Ectodermal cell (in vitro differentiated cells): Measurements from ENCODE around the gene SFT2D2.
"Not testable (repeated sequence)": the region's sequence is repeated elsewhere in the genome, so short reads cannot be mapped to it uniquely, and the experiment has no call there.

Experiments
- H3K27ac ChIP-seq: 2 replicates; pipeline ENCODE4 v1.7.0; 2013; ENCODE audit warnings: mild to moderate bottlenecking, low read depth, low read length; ENCODE audit not compliant: insufficient read depth, poor library complexity, severe bottlenecking
- H3K27me3 ChIP-seq: 2 replicates; pipeline ENCODE4 v1.7.0; 2013; ENCODE audit warnings: mild to moderate bottlenecking, low read length; ENCODE audit not compliant: insufficient read depth, control insufficient read depth, poor library complexity, severe bottlenecking
- H3K36me3 ChIP-seq: one replicate; pipeline ENCODE4 v1.7.0; 2013; ENCODE audit warnings: low read length; ENCODE audit not compliant: control insufficient read depth, insufficient read depth
- H3K4me1 ChIP-seq: one replicate; pipeline ENCODE4 v1.7.0; 2013; ENCODE audit warnings: low read length; ENCODE audit not compliant: control insufficient read depth, insufficient read depth
- H3K4me3 ChIP-seq: 2 replicates; pipeline ENCODE4 v1.7.0; 2013; ENCODE audit warnings: low read depth, low read length, control low read depth; ENCODE audit not compliant: insufficient read depth
- H3K9me3 ChIP-seq: 2 replicates; pipeline ENCODE4 v1.7.0; 2013; ENCODE audit warnings: mild to moderate bottlenecking, low read length, moderate library complexity; ENCODE audit not compliant: control insufficient read depth
- WGBS, 2 experiments: methylation state at CpG; one replicate each; pipeline ENCODE4 v1.1.7; 2013; ENCODE audit warnings: missing lambda C conversion rate in 2 of 2; 5-methylcytosine and 5-hydroxymethylcytosine counted together

The SFT2D2 gene

GRCh38 chr1:168199056-168199455 is 26.7 kb upstream of the SFT2D2 start:
- H3K4me1 ChIP-seq = no peaks in the 10 kb centered on the region
- no peak overlapping the region for H3K4me3 ChIP-seq
- no peaks in the 10 kb centered on the region for H3K27me3 ChIP-seq
- H3K36me3 ChIP-seq = peaks cover 2% of the 10 kb centered on the region
- H3K27ac ChIP-seq = no peak overlapping the region
- 67 to 100% methylated on average over 2 to 3 of the region's 3 CpGs for WGBS, 2 experiments
- H3K9me3 ChIP-seq = no peaks in the 10 kb centered on the region

DNA sequence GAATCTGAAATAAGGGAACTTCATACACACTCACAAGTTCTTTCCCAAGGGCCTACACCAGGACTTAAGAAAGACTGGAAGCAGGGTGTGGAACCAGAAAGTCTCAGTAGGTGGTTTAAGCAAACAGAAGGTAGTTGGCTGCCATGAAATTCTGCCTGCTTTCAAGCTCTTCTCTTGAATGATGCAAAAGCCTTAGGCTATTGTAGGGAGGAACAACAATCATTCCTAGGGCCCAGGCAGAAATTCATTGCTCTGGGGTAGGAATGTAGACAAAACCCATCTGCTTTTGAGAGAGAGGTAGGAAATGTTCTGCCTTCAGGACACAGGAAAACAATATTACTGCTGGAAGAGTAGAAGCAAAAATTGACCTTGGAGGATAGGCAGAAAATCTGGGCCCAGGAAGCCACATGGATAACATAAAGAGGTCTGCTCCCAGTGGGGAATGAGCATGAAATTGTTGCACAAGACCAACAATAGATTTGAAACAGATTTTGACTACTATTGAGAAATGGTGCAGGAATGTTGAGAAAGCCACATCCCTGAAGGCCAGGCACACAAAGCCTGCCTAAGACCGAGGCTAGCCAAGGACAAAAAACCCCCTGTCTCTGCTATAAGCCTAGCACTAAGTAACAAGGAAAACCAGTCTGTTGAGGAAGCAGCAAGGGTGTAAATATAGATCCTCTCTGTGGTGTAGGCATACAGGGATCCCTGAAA is 22.7 kb upstream of the SFT2D2 start:
- Histone ChIP-seq H3K36me3 (peaks cover 2% of the 10 kb centered on the region), H3K27ac (no peak overlapping the region), H3K4me1 (no peaks in the 10 kb centered on the region), H3K9me3 (peaks cover 4% of the 10 kb centered on the region), H3K27me3 (no peaks in the 10 kb centered on the region), H3K4me3 (no peak overlapping the region)
- WGBS, 2 experiments = 95 to 100% methylated on average over 1 of the region's 1 CpG

- Histone ChIP-seq H3K27ac (no peak overlapping the region), H3K9me3 (peaks cover 4% of the 10 kb centered on the region), H3K4me3 (no peak overlapping the region), H3K4me1 (no peaks in the 10 kb centered on the region), H3K36me3 (no peaks in the 10 kb centered on the region), H3K27me3 (no peaks in the 10 kb centered on the region)
These were observed 19.7 kb upstream of the SFT2D2 start for GRCh38 chr1:168206111-168206510.

GRCh38 chr1:168207673-168208072 is 18.1 kb upstream of the SFT2D2 start:
- WGBS, 2 experiments = 82 to 87% methylated on average over 24 to 25 of the region's 34 CpGs

DNA sequence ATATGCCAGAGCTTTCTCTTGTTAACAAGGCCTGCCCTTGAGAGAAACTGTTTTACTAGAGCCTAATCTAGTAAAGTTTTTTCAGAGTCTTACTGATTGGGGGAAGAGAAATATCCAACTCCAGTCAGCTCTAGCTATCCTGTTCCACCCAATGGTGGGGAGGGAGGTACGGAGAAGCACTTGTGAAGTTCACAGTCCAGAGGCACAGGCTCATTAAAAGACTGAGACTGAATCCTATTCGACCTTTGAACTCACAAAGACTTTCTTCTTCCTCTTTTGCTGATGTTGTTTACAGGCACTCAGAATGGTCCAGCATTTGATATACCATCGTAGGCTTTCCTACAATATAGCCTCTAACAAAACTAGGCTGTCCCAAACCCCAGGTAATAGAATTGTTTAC is 15.5 kb upstream of the SFT2D2 start:
- H3K4me3 ChIP-seq = no peak overlapping the region
- H3K9me3 ChIP-seq = peaks cover 4% of the 10 kb centered on the region
- no peak overlapping the region for H3K27ac ChIP-seq
- H3K4me1 ChIP-seq = no peaks in the 10 kb centered on the region
- no peaks in the 10 kb centered on the region for H3K36me3 ChIP-seq
- 89 to 90% methylated on average over 3 of the region's 3 CpGs for WGBS, 2 experiments
- no peaks in the 10 kb centered on the region for H3K27me3 ChIP-seq

More at GRCh38 chr1:168207673-168208072, 18.1 kb upstream of the SFT2D2 start:
- H3K27me3 ChIP-seq, H3K4me1 ChIP-seq, H3K36me3 ChIP-seq, H3K27ac ChIP-seq, H3K4me3 ChIP-seq, H3K9me3 ChIP-seq: not testable (repeated sequence)

- H3K4me1 ChIP-seq = no peaks in the 10 kb centered on the region
- H3K9me3 ChIP-seq = no peaks in the 10 kb centered on the region
- H3K4me3 ChIP-seq = no peak overlapping the region
- no peak overlapping the region for H3K27ac ChIP-seq
- 95 to 98% methylated on average over 2 of the region's 2 CpGs for WGBS, 2 experiments
- H3K27me3 ChIP-seq = no peaks in the 10 kb centered on the region
- no peaks in the 10 kb centered on the region for H3K36me3 ChIP-seq
These were observed 12.5 kb upstream of the SFT2D2 start for GRCh38 chr1:168213349-168213748.

DNA sequence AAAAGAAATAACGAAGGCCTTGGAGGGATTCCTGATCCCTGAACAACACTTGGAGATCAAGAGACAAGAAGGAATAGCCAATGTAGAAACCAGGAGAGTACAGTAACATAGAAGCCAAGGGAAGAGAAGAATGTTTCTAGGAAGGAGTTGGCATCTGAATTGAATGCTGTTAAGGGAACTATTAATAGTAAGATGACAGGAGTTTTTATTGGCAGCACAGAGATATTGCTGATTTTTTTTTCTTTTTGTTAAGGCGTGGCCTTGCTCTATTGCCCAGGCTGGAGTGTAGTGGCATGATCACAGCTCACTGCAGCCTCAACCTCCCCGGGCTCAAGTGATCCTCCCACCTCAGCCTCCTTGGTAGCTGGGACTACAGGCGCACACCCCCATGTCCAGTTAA is 9.6 kb upstream of the SFT2D2 start:
- no peak overlapping the region for H3K27ac ChIP-seq
- no peak overlapping the region for H3K4me3 ChIP-seq
- H3K9me3 ChIP-seq = no peaks in the 10 kb centered on the region
- H3K27me3 ChIP-seq = no peaks in the 10 kb centered on the region
- 89 to 92% methylated on average over 4 of the region's 4 CpGs for WGBS, 2 experiments
- H3K36me3 ChIP-seq = no peaks in the 10 kb centered on the region
- no peaks in the 10 kb centered on the region for H3K4me1 ChIP-seq

DNA sequence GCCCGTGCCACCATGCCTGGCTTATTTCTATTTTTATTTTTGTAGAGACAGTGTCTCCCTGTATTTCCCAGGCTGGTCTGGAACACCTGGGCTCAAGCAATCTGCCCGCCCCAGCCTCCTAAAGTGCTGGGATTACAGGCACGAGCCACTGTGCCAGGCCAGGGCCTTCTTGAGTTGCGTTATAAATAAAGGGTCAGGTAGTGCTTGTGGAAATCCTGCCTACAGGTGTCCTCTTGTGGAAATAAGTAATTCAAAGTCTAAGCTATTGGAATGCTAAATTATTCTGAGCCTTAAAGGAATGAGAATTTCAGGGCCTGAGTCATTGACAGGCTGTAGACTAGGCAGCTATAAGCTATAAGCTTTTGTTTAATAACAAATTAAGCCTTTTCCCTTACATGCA is 8.1 kb upstream of the SFT2D2 start:
- 80 to 83% methylated on average over 4 of the region's 4 CpGs for WGBS, 2 experiments
- Histone ChIP-seq H3K4me3 (no peak overlapping the region), H3K36me3 (no peaks in the 10 kb centered on the region), H3K27ac (no peak overlapping the region), H3K4me1 (no peaks in the 10 kb centered on the region), H3K9me3 (no peaks in the 10 kb centered on the region), H3K27me3 (no peaks in the 10 kb centered on the region)

DNA sequence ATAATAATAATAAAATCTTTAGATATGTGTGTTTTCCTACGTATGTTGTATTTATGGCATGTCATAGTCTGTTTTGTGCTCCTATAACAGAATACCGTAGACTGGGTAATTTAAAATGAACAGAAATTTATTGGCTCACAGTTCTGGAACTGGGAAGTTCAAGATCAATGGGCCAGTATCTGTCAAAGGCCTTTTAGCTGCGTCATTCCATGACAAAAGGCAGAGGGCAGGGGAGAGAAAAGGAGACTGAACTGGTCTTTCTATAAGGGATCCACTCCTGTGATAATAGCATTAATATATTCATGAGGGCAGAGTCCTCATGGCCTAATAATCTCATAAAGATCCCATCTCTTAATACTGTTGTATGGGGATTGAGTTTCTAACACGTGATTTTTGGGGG is 7.1 kb upstream of the SFT2D2 start:
- H3K27me3 ChIP-seq = no peaks in the 10 kb centered on the region
- 83 to 86% methylated on average over 4 of the region's 4 CpGs for WGBS, 2 experiments

GRCh38 chr1:168220470-168220871 is 5.3 kb upstream of the SFT2D2 start:
- no peaks in the 10 kb centered on the region for H3K36me3 ChIP-seq
- no peaks in the 10 kb centered on the region for H3K27me3 ChIP-seq
- 81 to 86% methylated on average over 6 of the region's 6 CpGs for WGBS, 2 experiments
- H3K9me3 ChIP-seq = no peaks in the 10 kb centered on the region
- H3K27ac ChIP-seq = no peak overlapping the region
- no peaks in the 10 kb centered on the region for H3K4me1 ChIP-seq
- H3K4me3 ChIP-seq = no peak overlapping the region

More for the DNA sequence above, 7.1 kb upstream of the SFT2D2 start:
- H3K9me3 ChIP-seq = no peaks in the 10 kb centered on the region
- no peaks in the 10 kb centered on the region for H3K4me1 ChIP-seq
- H3K27ac ChIP-seq = no peak overlapping the region
- H3K4me3 ChIP-seq = no peak overlapping the region
- H3K36me3 ChIP-seq = no peaks in the 10 kb centered on the region

- H3K36me3 ChIP-seq = no peaks in the 10 kb centered on the region
- H3K27ac ChIP-seq = no peak overlapping the region
- H3K27me3 ChIP-seq = no peaks in the 10 kb centered on the region
- 89 to 95% methylated on average over 2 of the region's 2 CpGs for WGBS, 2 experiments
- no peak overlapping the region for H3K4me3 ChIP-seq
- H3K9me3 ChIP-seq = no peaks in the 10 kb centered on the region
- H3K4me1 ChIP-seq = no peaks in the 10 kb centered on the region
These were observed 4.5 kb upstream of the SFT2D2 start for GRCh38 chr1:168221275-168221674.
